ENCODE measurements around the gene VCX.
"Not testable (repeated sequence)": the region's sequence is repeated elsewhere in the genome, so short reads cannot be mapped to it uniquely, and the experiment has no call there.

The VCX gene

GRCh38 chrX:7842871-7843270 lies at the start of gene VCX:
Gene VCX, plus strand, starts transcription at chrX:7843171. Its CDS starts 33 bp downstream, at chrX:7843204.
- FAIRE-seq: not testable (repeated sequence)

DNA sequence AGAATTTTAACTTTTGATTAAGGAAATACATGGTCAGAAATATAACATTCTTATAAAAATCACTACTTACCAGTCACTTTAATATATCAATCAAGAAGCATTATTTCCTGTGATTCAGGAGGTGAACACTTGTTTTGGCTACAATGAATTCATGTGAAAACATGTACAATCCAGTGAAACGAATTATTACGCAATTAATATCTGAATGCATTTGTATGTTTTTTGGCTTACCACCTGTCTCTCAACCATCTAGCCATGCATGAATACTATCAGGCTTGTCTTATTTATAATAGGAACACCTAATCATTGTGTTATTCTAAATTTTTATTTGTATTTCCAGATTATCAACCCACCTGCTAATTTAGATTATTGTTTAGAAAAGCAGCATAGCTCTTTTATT lies 44.6 kb upstream of the VCX start:
- peak; percentile 66 for FAIRE-seq

- no peak for FAIRE-seq
Observed at GRCh38 chrX:7801711-7802110, 41.3 kb upstream of the VCX start.

- peak; percentile 74 for FAIRE-seq
Observed at GRCh38 chrX:7815166-7815805, 27.7 kb upstream of the VCX start.

GRCh38 chrX:7828594-7828993 lies 14.4 kb upstream of the VCX start:
- no peak for FAIRE-seq

DNA sequence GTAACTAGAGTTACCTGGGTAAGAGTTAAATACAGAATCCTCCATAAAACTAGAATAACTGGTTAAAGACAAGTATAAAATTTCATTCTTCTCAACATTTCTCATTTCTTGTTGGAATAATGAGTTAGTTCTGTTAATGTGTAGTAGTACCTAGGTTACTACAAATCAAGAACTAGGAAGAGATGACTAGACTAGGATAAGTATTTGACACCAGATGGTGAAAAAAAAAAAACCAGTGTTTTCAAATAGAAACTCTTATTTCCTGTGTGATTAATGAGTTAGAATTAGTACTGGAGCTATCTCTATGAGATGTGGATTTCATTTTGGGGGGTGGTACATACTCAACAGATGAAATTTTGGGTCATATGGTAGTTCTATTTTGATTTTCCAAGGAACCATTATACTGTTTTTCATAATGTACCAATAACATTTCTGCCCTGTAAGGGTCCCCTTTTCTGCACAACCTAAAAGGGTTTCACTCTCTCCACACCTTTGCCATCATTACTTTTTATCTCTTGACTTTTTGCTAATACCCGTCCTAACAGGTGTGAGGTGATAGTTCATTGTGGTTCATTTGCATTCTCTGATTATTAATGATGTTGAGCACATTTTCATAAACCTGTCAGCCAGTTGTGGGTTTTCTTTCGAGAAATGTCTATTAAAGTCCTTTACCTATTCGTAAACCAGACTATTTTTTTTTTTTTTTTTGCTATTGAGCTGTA lies 1.7 kb upstream of the VCX start:
- FAIRE-seq: no peak

GRCh38 chrX:7852166-7852565 lies 9.2 kb downstream of the VCX start:
- no peak for FAIRE-seq

DNA sequence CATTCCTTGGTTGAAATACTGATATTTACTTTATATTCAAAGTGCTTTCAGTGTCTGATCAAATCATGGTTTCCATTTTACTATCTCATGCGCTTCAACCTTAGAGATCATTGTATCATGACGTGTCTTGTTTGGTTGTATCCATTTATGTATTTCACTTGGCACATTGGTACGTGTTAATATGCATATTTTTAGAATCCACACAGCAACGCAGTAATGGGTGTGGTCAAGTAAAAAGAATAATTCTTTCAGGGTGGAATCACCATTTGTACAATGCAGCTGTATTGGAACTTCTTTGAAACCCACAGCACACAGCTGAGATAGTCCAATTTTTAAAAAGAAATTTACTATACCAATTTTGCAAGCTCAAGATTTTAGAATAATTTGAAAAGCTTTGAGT lies 29.1 kb downstream of the VCX start:
- FAIRE-seq: no peak

DNA sequence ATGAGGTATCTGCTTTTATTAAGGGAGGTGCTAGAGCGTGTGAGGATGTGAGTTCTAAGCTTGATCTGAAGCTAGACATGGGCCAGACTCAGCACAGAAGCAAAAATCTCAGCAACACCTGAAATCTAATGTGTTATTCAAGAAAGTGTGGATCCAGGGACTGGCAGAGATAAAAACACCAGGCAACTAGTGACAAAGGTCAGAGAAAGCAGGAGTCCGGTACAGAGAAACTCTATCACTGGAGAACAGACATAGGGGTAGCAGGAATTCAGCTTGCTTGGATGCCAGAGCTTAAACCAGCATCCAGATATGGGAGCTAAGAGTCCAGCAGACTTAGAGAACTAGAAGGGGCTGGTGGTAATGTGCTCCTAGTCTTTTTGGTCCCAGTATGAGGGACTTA lies 34.0 kb downstream of the VCX start:
- FAIRE-seq: no peak

GRCh38 chrX:7889135-7889534 lies 46.2 kb downstream of the VCX start:
- no peak for FAIRE-seq

- no peak for FAIRE-seq
Observed at GRCh38 chrX:7889680-7890079, 46.7 kb downstream of the VCX start.

DNA sequence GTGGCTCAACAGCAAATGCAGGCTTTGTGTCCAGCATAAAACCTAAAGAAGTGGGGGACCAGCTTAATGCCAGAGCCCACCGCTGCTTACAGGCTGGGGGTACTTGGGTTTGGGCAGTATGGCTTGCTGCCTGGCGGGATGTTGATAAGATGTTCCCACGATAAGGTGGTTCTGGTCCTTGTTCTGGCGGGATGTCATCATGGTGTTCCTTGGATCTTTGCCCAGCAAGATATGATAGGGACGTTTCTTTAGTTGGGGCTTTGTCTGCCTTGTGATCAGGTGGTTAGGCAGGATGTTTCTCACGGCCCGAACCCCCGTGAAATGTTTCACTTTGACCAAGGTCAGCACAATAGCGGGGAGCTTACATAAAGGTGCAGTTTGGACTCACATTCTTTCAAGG lies 49.0 kb downstream of the VCX start:
- FAIRE-seq: no peak

Data from islet of Langerhans (tissue), 1 donor.